Loucy (cell line): ENCODE results near the gene LYRM2.

Experiments
- H2AFZ ChIP-seq: fragments of 200-600 bp; sonication (generic); 2 replicates; pipeline ENCODE4 v1.6.0; 2016; ENCODE audit warnings: antibody characterized with exemption, mild to moderate bottlenecking, low read length, moderate library complexity
- H3F3A ChIP-seq: fragments of 200-600 bp; 2 replicates; pipeline ENCODE4 v1.6.0; 2016; ENCODE audit warnings: antibody characterized with exemption, low read depth, mild to moderate bottlenecking
- H3K27me3 ChIP-seq: fragments of 200-600 bp; sonication (generic); 2 replicates; pipeline ENCODE4 v1.6.1; 2014; ENCODE audit warnings: low read length, mild to moderate bottlenecking; ENCODE audit not compliant: insufficient read depth, poor library complexity, severe bottlenecking
- H3K36me3 ChIP-seq: fragments of 200-600 bp; sonication (generic); 2 replicates; pipeline ENCODE4 v1.6.1; 2016; ENCODE audit warnings: low read length; ENCODE audit not compliant: insufficient read depth
- H3K4me1 ChIP-seq: fragments of 200-600 bp; sonication (generic); 2 replicates; pipeline ENCODE4 v1.5.1; 2014; ENCODE audit warnings: low read length, mild to moderate bottlenecking; ENCODE audit not compliant: insufficient read depth, poor library complexity, severe bottlenecking
- H3K4me2 ChIP-seq: fragments of 200-600 bp; sonication (generic); 2 replicates; pipeline ENCODE4 v1.6.0; 2014; ENCODE audit warnings: antibody characterized with exemption, low read length, low read depth, mild to moderate bottlenecking; ENCODE audit not compliant: poor library complexity, severe bottlenecking
- H3K4me3 ChIP-seq: fragments of 200-600 bp; sonication (generic); 2 replicates; pipeline ENCODE4 v1.5.1; 2014; ENCODE audit warnings: low read length, mild to moderate bottlenecking, mixed read lengths; ENCODE audit not compliant: poor library complexity, severe bottlenecking
- H3K79me2 ChIP-seq: fragments of 200-600 bp; sonication (generic); 2 replicates; pipeline ENCODE4 v1.6.1; 2014; ENCODE audit warnings: low read length; ENCODE audit not compliant: insufficient read depth
- H3K9ac ChIP-seq: fragments of 200-600 bp; sonication (generic); 2 replicates; pipeline ENCODE4 v1.6.0; 2014; ENCODE audit warnings: mild to moderate bottlenecking, low read depth, low read length, moderate library complexity; ENCODE audit not compliant: poor library complexity, severe bottlenecking
- H3K9me2 ChIP-seq: fragments of 200-600 bp; sonication (generic); replicated peaks from 2 replicates; pipeline ENCODE4 v1.6.1; 2016; ENCODE audit warnings: low read depth, low read length, mixed read lengths
- H3K9me3 ChIP-seq: fragments of 200-600 bp; sonication (generic); 2 replicates; pipeline ENCODE4 v1.6.1; 2014; ENCODE audit warnings: mild to moderate bottlenecking, antibody characterized with exemption, low read length, low read depth; ENCODE audit not compliant: insufficient read depth
- H4K20me1 ChIP-seq: fragments of 200-600 bp; sonication (generic); 2 replicates; pipeline ENCODE4 v1.6.0; 2014; ENCODE audit warnings: antibody characterized with exemption, low read length, mild to moderate bottlenecking; ENCODE audit not compliant: insufficient read depth, poor library complexity, severe bottlenecking
- EZH2phosphoT487 ChIP-seq: fragments of 200-600 bp; IDR thresholded peaks from 2 replicates; pipeline ENCODE4 v1.6.1; 2018; ENCODE audit warnings: antibody characterized with exemption, mild to moderate bottlenecking, moderate library complexity, borderline replicate concordance
- TF ChIP-seq, protein P1 (sequence below): fragments of 200-600 bp; sonication (generic); conservative IDR thresholded peaks from 2 replicates; pipeline ENCODE4 v1.5.1; 2014; ENCODE audit warnings: mild to moderate bottlenecking, antibody characterized with exemption, low read length

Gene LYRM2

DNA sequence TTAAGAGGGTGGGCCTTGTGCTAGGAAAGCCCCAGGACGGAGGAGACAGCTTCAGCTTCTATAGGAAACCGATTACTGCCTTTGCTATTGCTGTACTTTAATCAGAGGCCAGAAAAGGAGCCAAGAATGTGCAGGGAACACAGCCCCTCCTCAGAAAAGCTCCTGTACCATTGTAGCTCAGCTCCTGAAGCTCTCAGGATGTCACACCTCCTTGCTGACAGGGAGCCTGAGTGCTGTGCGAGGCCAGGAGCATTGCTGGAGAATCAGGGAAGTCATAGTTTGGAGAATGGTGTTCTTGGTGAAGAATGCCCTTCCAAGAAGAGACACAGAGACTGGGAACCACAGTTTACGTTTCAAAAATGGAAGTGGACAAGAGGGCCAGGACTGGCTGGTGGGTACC lies 46.8 kb downstream of the LYRM2 start:
- H4K20me1 ChIP-seq: no peaks in the 10 kb centered on the region
- H3K4me1 ChIP-seq: peaks cover 23% of the 10 kb centered on the region
- no peaks in the 10 kb centered on the region for H3K9me2 ChIP-seq
- H2AFZ ChIP-seq: no peak overlapping the region
- H3K36me3 ChIP-seq: no peaks in the 10 kb centered on the region
- H3K4me3 ChIP-seq: no peak overlapping the region
- no peaks in the 10 kb centered on the region for H3K27me3 ChIP-seq
- H3K9me3 ChIP-seq: no peaks in the 10 kb centered on the region
- no peak overlapping the region for H3K4me2 ChIP-seq
- no peaks in the 10 kb centered on the region for H3F3A ChIP-seq
- no peaks in the 10 kb centered on the region for H3K79me2 ChIP-seq
- no peak overlapping the region for H3K9ac ChIP-seq
- TF ChIP-seq, protein P1, sequence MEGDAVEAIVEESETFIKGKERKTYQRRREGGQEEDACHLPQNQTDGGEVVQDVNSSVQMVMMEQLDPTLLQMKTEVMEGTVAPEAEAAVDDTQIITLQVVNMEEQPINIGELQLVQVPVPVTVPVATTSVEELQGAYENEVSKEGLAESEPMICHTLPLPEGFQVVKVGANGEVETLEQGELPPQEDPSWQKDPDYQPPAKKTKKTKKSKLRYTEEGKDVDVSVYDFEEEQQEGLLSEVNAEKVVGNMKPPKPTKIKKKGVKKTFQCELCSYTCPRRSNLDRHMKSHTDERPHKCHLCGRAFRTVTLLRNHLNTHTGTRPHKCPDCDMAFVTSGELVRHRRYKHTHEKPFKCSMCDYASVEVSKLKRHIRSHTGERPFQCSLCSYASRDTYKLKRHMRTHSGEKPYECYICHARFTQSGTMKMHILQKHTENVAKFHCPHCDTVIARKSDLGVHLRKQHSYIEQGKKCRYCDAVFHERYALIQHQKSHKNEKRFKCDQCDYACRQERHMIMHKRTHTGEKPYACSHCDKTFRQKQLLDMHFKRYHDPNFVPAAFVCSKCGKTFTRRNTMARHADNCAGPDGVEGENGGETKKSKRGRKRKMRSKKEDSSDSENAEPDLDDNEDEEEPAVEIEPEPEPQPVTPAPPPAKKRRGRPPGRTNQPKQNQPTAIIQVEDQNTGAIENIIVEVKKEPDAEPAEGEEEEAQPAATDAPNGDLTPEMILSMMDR: no peak
- no peak for TF ChIP-seq EZH2phosphoT487

DNA sequence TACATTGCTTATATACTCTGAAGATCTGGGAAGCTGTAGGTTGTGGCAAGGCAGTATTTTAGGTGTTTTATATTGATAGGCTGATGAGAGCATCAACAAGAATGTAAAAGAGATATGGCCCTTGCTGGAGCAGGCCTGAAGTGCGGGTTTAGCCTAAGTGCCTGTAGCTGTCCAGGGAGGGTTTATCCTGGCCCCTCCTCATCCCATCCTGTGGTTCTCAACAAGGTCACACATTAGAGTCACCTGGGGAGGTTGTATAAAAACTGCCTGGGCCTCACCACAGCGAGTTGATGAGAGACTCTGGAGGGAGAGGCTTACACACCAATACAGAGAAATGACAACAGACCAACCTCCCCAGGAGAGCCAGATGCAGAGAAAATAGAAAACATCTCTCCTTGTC lies 48.4 kb downstream of the LYRM2 start:
- no peaks in the 10 kb centered on the region for H3K36me3 ChIP-seq
- H3K79me2 ChIP-seq: no peaks in the 10 kb centered on the region
- no peaks in the 10 kb centered on the region for H3F3A ChIP-seq
- TF ChIP-seq, protein P1: no peak
- TF ChIP-seq EZH2phosphoT487: no peak
- no peaks in the 10 kb centered on the region for H3K9me2 ChIP-seq
- no peak overlapping the region for H3K9ac ChIP-seq
- H3K4me2 ChIP-seq: no peak overlapping the region
- H3K4me1 ChIP-seq: peaks cover 9% of the 10 kb centered on the region
- no peaks in the 10 kb centered on the region for H4K20me1 ChIP-seq
- H3K27me3 ChIP-seq: no peaks in the 10 kb centered on the region
- H2AFZ ChIP-seq: no peak overlapping the region
- H3K9me3 ChIP-seq: no peaks in the 10 kb centered on the region
- H3K4me3 ChIP-seq: no peak overlapping the region

DNA sequence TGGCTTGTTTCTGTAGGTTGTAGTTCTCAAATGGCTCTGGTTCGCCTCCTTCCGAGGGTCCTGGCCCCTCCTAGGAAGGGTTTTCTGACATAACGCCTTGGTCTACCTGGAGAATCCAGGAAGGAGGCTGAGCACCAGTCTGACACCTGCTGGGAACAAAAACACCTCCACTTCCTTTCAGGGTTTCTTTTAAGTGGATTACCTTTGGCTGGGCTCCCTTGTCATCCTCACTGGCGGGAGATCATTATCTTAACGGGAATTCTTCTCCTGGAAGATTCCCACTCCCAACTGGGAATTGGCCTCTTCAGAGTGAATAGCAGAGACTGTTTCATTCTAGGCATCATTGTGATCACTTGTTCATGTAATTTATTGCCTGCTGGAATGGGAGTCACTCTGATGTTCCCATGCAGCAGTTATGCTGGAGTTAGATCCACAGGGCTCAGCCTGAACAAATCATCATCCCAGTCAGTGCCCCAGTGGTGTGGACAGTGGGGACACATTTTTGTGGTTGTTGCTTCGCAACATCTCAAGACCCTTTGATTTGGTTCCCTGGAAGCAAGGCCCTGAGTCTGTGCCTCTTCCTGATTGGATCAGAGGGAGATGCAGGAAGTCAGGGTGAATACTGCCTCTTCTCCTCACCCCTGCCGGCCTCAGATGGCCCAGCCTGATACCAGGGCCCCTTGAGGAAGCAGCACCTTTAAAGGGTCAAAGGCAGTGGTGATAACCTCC lies 49.1 kb downstream of the LYRM2 start:
- H3K4me1 ChIP-seq: peaks cover 9% of the 10 kb centered on the region
- H3K9me3 ChIP-seq: no peaks in the 10 kb centered on the region
- H4K20me1 ChIP-seq: no peaks in the 10 kb centered on the region
- TF ChIP-seq EZH2phosphoT487: no peak
- TF ChIP-seq, protein P1: no peak
- H3K36me3 ChIP-seq: no peaks in the 10 kb centered on the region
- no peaks in the 10 kb centered on the region for H3K9me2 ChIP-seq
- no peaks in the 10 kb centered on the region for H3K79me2 ChIP-seq
- H3K27me3 ChIP-seq: no peaks in the 10 kb centered on the region
- no peak overlapping the region for H3K4me2 ChIP-seq
- H2AFZ ChIP-seq: no peak overlapping the region
- no peaks in the 10 kb centered on the region for H3F3A ChIP-seq
- H3K4me3 ChIP-seq: no peak overlapping the region
- H3K9ac ChIP-seq: no peak overlapping the region
